Activated CD8-positive, alpha-beta T cell treated with anti-CD3 and anti-CD28 coated beads for 36 hours (primary cell): ENCODE results near the gene ALDH18A1. TPM values are rescaled to one million over a fixed set of nuclear protein-coding genes. Genes with fewer than 3 reads are reported as not detected.
"Not testable (repeated sequence)": the region's sequence is repeated elsewhere in the genome, so short reads cannot be mapped to it uniquely, and the experiment has no call there.

Experiments used
- ATAC-seq: fragments of 200-7000 bp; cut with Tn5 transposase; one replicate; pipeline ENCODE4 v1.10.0; 2021; ENCODE audit warnings: mild to moderate bottlenecking, moderate library complexity
- CTCF ChIA-PET: fragments of 350-600 bp; sonication (Branson Sonifier 250); formaldehyde crosslinking; loops from one replicate; lab custom pipeline; 2021; ENCODE audit warnings: antibody characterized with exemption; lab: Charles Lee
- POLR2A ChIA-PET: fragments of 350-600 bp; sonication (Branson Sonifier 250); formaldehyde crosslinking; loops from one replicate; lab custom pipeline; 2021; ENCODE audit warnings: antibody characterized with exemption; lab: Charles Lee
- DNase-seq: peaks from one replicate; pipeline ENCODE4 v3.0.0-alpha.2; 2020
- H3K27ac Mint-ChIP-seq: one replicate; pipeline ENCODE4 v1.8.0; 2021; ENCODE audit warnings: mild to moderate bottlenecking, mixed read lengths
- H3K27me3 Mint-ChIP-seq: one replicate; pipeline ENCODE4 v1.8.0; 2021; ENCODE audit warnings: mixed read lengths
- H3K36me3 Mint-ChIP-seq: one replicate; pipeline ENCODE4 v1.8.0; 2021; ENCODE audit warnings: low read depth, mixed read lengths
- H3K4me1 Mint-ChIP-seq: one replicate; pipeline ENCODE4 v1.8.0; 2021; ENCODE audit warnings: low read depth, mixed read lengths
- H3K4me3 Mint-ChIP-seq: one replicate; pipeline ENCODE4 v1.8.0; 2021; ENCODE audit warnings: mild to moderate bottlenecking, moderate library complexity, mixed read lengths
- H3K9me3 Mint-ChIP-seq: one replicate; pipeline ENCODE4 v1.8.0; 2021; ENCODE audit warnings: mixed read lengths
- CTCF ChIP-seq: fragments of 200-600 bp; IDR thresholded peaks from one replicate; pipeline ENCODE4 v1.8.0; 2022; ENCODE audit warnings: antibody characterized with exemption, mild to moderate bottlenecking
- intact Hi-C: fragments of 100-400 bp; cut with micrococcal nuclease; formaldehyde crosslinking; loops from one replicate; pipeline ENCODE4 v1.10.0; 2022
- total RNA-seq, 2 experiments: library from RNA; stranded (reverse); gene quantifications; one replicate each; pipeline ENCODE4 v1.2.3, GENCODE V29; 2021

The ALDH18A1 gene
- total RNA-seq, 2 experiments from 2014 or later = 119 TPM

- no peak overlapping the region for H3K27ac Mint-ChIP-seq
- CTCF ChIA-PET = interaction anchor here (2.3 kb wide), 1 partner anchor 10 kb away, joined by 9 read pairs; the partner anchor contains the start of gene TCTN3
- TF ChIP-seq CTCF = no peak
- peaks cover 30% of the 10 kb centered on the region for H3K36me3 Mint-ChIP-seq
- ATAC-seq (no peak), DNase-seq (no peak)
- H3K9me3 Mint-ChIP-seq = no peaks in the 10 kb centered on the region
- intact Hi-C loops = no loop called here
- no peak overlapping the region for H3K4me3 Mint-ChIP-seq
- H3K4me1 Mint-ChIP-seq = peaks cover 4% of the 10 kb centered on the region
- POLR2A ChIA-PET = no interaction called here
- no peaks in the 10 kb centered on the region for H3K27me3 Mint-ChIP-seq
Measured at GRCh38 chr10:95683966-95684365, 27.5 kb upstream of the ALDH18A1 start.

- no peaks in the 10 kb centered on the region for H3K9me3 Mint-ChIP-seq
- intact Hi-C loops = no loop called here
- ATAC-seq = no peak
- no peak overlapping the region for H3K4me3 Mint-ChIP-seq
- H3K36me3 Mint-ChIP-seq = peaks cover 19% of the 10 kb centered on the region
- TF ChIP-seq CTCF = no peak
- CTCF ChIA-PET = no interaction called here
- DNase-seq = no peak
- POLR2A ChIA-PET = no interaction called here
- no peak overlapping the region for H3K27ac Mint-ChIP-seq
- H3K27me3 Mint-ChIP-seq = no peaks in the 10 kb centered on the region
- no peaks in the 10 kb centered on the region for H3K4me1 Mint-ChIP-seq
Measured at GRCh38 chr10:95675403-95676116, 19.0 kb upstream of the ALDH18A1 start.

- ChIA-PET CTCF (no interaction called here), POLR2A (no interaction called here)
- Mint-ChIP-seq H3K27ac (no peak overlapping the region), H3K36me3 (peaks cover 12% of the 10 kb centered on the region), H3K27me3 (no peaks in the 10 kb centered on the region), H3K4me1 (no peaks in the 10 kb centered on the region), H3K4me3 (no peak overlapping the region), H3K9me3 (no peaks in the 10 kb centered on the region)
- no peak for ATAC-seq
- no peak for TF ChIP-seq CTCF
- intact Hi-C loops = no loop called here
- no peak for DNase-seq
Measured at GRCh38 chr10:95674643-95675042, 18.1 kb upstream of the ALDH18A1 start.

- DNase-seq, H3K4me1 Mint-ChIP-seq, H3K9me3 Mint-ChIP-seq, H3K4me3 Mint-ChIP-seq, ATAC-seq, H3K27me3 Mint-ChIP-seq, H3K27ac Mint-ChIP-seq, POLR2A ChIA-PET, intact Hi-C loops: not testable (repeated sequence)
- H3K36me3 Mint-ChIP-seq = peaks cover 17% of the 10 kb centered on the region
- CTCF ChIA-PET = interaction anchor here (0.7 kb wide), 1 partner anchor 21 kb away, joined by 3 read pairs; the partner anchor contains the start of gene TCTN3
Measured at GRCh38 chr10:95672641-95673040, 16.1 kb upstream of the ALDH18A1 start.

- no peak for DNase-seq
- H3K36me3 Mint-ChIP-seq = peaks cover 13% of the 10 kb centered on the region
- no peaks in the 10 kb centered on the region for H3K27me3 Mint-ChIP-seq
- CTCF ChIA-PET = interaction anchor here (1.0 to 3.4 kb wide), 3 partner anchors 29 to 201 kb away, joined by 3 to 11 read pairs (median 5); partner anchors contain the start of gene TCTN3
- H3K4me1 Mint-ChIP-seq = no peaks in the 10 kb centered on the region
- POLR2A ChIA-PET = no interaction called here
- no peak overlapping the region for H3K4me3 Mint-ChIP-seq
- no peaks in the 10 kb centered on the region for H3K9me3 Mint-ChIP-seq
- intact Hi-C loops = no loop called here
- no peak for TF ChIP-seq CTCF
- no peak overlapping the region for H3K27ac Mint-ChIP-seq
- ATAC-seq = no peak
Measured at GRCh38 chr10:95664543-95664942, 8.0 kb upstream of the ALDH18A1 start.
